Thyroid gland (tissue), 4 donors: ENCODE results near the gene QSOX2. TPM values are rescaled to one million over a fixed set of nuclear protein-coding genes. Genes with fewer than 3 reads are reported as not detected.

Experiments used
- DNase-seq, 2 donors: peaks; one replicate each; pipeline ENCODE4 v3.0.0-alpha.2; 2019
- H3K27ac ChIP-seq, 3 donors: fragments of 200-600 bp; sonication (generic); 1 replicate in 2 of 3; 2 replicates in 1 of 3; pipeline ENCODE4 v1.5.1; 2016 to 2019; ENCODE audit warnings: mild to moderate bottlenecking in 1 of 3, moderate library complexity in 1 of 3
- H3K27me3 ChIP-seq: fragments of 200-600 bp; sonication (generic); one replicate; pipeline ENCODE4 v1.5.1; 2019
- H3K36me3 ChIP-seq, 2 donors: fragments of 200-600 bp; sonication (generic); one replicate each; pipeline ENCODE4 v1.5.1; 2016 to 2019
- H3K4me1 ChIP-seq, 2 donors: fragments of 200-600 bp; sonication (generic); one replicate each; pipeline ENCODE4 v1.5.1; 2017 to 2019
- H3K4me3 ChIP-seq, 3 donors: fragments of 200-600 bp; sonication (generic); replicated peaks in 1 of 3; 1 replicate in 2 of 3; 2 replicates in 1 of 3; pipeline ENCODE4 v1.5.1; 2016; ENCODE audit warnings: mild to moderate bottlenecking in 1 of 3
- H3K9me3 ChIP-seq: fragments of 200-600 bp; sonication (generic); one replicate; pipeline ENCODE4 v1.5.1; 2017
- POLR2A ChIP-seq, 2 donors: fragments of 450-650 bp; IDR thresholded peaks; one replicate each; pipeline ENCODE4 v1.6.1; 2017; ENCODE audit warnings: antibody characterized with exemption in 2 of 2, mild to moderate bottlenecking in 2 of 2, moderate library complexity in 1 of 2
- WGBS, 2 donors: methylation state at CpG; one replicate each; pipeline ENCODE4 v1.1.5; 2017; 5-methylcytosine and 5-hydroxymethylcytosine counted together
- intact Hi-C: fragments of 100-400 bp; cut with DNase I; formaldehyde crosslinking; loops from one replicate; pipeline ENCODE4 v1.15.1; 2023
- total RNA-seq, 4 donors: library from RNA; depleted of rRNA; stranded (reverse); fragments of >200 nt; gene quantifications; one replicate each; pipeline ENCODE4 v1.2.3, GENCODE V29; 2016
- TF ChIP-seq, protein P1 (sequence below), 6 experiments: fragments of 200-600 bp in 3 of 6; fragments of 450-650 bp in 3 of 6; sonication (generic) in 3 of 6; IDR thresholded peaks; one replicate each; pipeline ENCODE4 v1.5.1; 2016 to 2019; ENCODE audit warnings: antibody characterized with exemption in 6 of 6, mild to moderate bottlenecking in 2 of 6, inconsistent platforms in 1 of 6, moderate library complexity in 1 of 6

QSOX2 gene
- total RNA-seq, 4 donors from 2014 or later: 8.9 to 19.1 (median 11.2) TPM

DNA sequence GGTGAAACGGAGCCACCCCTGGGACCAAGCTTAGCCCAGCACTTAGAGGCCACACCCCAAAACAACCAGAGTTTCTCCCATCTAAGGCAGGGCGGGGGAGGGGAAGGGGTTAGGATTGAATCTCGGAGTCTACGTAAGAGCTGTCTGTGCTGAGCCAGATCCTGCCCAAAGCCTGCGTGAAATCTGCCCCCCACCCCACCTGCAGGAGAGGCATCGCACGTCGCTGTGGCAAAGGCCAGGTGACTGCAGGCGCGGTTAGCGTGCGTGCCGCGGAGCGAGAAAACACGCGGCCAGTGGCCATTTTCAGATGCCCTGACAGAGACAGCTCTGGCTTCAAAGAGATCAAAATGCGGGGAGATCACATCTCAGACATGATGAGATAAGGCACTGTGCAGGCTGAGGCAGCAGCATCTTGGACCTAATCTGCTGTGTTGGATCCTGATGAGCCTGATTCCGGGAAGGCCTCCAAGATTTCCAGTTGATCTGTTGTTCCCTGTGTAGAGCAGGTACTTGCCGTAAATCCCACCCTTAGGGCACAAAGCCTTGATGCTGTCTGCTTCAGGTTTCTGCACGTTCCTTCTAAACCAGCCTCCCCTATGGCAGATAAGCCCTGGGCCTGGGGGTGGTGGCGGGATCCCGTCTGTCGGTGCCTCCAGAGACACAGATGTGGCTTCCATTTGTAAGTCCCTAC, 2.5 kb upstream of the QSOX2 start:
- peaks cover 20 to 21% of the 10 kb centered on the region in 2 donors for H3K4me1 ChIP-seq
- H3K27me3 ChIP-seq: no peaks in the 10 kb centered on the region
- H3K27ac ChIP-seq: no peak overlapping the region
- H3K36me3 ChIP-seq: no peaks in the 10 kb centered on the region
- H3K9me3 ChIP-seq: no peaks in the 10 kb centered on the region
- intact Hi-C loops: loop anchor here (10.0 kb wide), 1 partner anchor 283 kb away; the partner anchor contains the start of gene UBAC1
- DNase-seq: no peak
- no peak for TF ChIP-seq POLR2A (IDR thresholded peaks at IDR 0.05)
- TF ChIP-seq, protein P1, sequence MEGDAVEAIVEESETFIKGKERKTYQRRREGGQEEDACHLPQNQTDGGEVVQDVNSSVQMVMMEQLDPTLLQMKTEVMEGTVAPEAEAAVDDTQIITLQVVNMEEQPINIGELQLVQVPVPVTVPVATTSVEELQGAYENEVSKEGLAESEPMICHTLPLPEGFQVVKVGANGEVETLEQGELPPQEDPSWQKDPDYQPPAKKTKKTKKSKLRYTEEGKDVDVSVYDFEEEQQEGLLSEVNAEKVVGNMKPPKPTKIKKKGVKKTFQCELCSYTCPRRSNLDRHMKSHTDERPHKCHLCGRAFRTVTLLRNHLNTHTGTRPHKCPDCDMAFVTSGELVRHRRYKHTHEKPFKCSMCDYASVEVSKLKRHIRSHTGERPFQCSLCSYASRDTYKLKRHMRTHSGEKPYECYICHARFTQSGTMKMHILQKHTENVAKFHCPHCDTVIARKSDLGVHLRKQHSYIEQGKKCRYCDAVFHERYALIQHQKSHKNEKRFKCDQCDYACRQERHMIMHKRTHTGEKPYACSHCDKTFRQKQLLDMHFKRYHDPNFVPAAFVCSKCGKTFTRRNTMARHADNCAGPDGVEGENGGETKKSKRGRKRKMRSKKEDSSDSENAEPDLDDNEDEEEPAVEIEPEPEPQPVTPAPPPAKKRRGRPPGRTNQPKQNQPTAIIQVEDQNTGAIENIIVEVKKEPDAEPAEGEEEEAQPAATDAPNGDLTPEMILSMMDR (IDR thresholded peaks at IDR 0.05): no peak
- WGBS, 2 donors: 74 to 76% methylated on average over 23 of the region's 24 CpGs
- H3K4me3 ChIP-seq: no peak overlapping the region

DNA sequence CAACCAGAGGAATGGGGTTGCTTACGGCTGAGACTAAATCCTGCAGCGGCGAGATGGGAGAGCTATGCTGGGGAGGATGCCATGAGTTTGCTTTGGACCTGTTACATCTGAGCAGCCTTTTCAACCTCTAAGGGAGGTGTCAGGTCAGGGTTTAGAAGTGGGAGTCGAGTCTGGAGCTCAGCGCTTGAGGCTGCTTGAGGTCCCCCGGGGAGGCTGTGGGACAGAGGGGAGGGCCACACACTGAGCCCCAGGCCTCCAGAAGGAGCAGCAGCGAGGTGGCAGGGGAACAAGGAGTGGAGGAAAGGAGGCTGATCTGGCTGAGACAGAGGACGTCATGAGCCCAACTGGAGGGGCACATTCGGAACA, 1.9 kb upstream of the QSOX2 start:
- no peak overlapping the region for H3K4me3 ChIP-seq
- no peaks in the 10 kb centered on the region for H3K36me3 ChIP-seq
- peaks cover 20 to 27% of the 10 kb centered on the region in 2 donors for H3K4me1 ChIP-seq
- no peak overlapping the region for H3K27ac ChIP-seq
- no peaks in the 10 kb centered on the region for H3K27me3 ChIP-seq
- no peak for DNase-seq
- no peak for TF ChIP-seq POLR2A (IDR thresholded peaks at IDR 0.05)
- TF ChIP-seq, protein P1 (IDR thresholded peaks at IDR 0.05): no peak
- intact Hi-C loops: loop anchor here (10.0 kb wide), 1 partner anchor 283 kb away; the partner anchor contains the start of gene UBAC1
- H3K9me3 ChIP-seq: no peaks in the 10 kb centered on the region
- WGBS, 2 donors: 54 to 59% methylated on average over 7 to 8 of the region's 9 CpGs

DNA sequence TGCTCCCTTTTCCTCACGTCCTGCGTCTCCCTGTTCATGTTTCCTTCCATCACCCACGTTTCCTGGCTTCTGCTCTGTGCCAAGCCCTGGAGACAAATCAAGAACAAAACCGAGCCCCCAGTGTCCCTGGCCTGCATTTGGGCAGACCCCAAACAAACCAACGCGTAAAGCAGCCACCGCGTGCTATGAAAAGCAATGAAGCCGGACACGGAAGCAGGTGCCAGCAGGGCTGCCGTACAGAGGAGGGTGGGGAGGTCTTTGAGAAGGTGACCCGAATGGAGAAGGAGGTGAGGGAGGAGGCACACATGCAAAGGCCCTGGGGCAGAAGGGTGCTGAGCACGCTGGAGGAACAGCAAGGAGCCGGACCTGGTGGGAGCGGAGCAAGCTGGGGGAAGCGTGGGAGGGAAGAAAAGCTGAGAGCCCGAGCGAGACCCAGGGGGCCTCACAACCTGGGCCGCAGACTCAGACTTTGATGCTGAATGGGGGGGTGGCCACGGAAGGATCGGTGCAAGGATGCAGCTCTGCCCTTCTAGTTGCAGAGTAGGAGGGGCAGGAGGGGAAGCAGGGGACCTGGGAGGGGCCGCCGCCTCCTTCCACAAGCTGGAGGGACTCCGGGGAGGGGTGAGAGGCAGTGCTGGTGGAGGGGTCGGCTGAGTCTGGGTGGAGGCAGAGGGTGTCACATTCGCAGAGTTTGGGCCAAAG, 1.4 kb upstream of the QSOX2 start:
- Histone ChIP-seq H3K27me3 (no peaks in the 10 kb centered on the region), H3K4me3 (no peak overlapping the region), H3K9me3 (no peaks in the 10 kb centered on the region), H3K4me1 (peaks cover 20 to 32% of the 10 kb centered on the region in 2 donors), H3K36me3 (no peaks in the 10 kb centered on the region), H3K27ac (no peak overlapping the region)
- intact Hi-C loops: loop anchor here (10.0 kb wide), 1 partner anchor 282 kb away; the partner anchor contains the start of gene UBAC1
- 71 to 76% methylated on average over 26 of the region's 26 CpGs for WGBS, 2 donors
- TF ChIP-seq, protein P1 (IDR thresholded peaks at IDR 0.05): no peak
- TF ChIP-seq POLR2A (IDR thresholded peaks at IDR 0.05): no peak
- DNase-seq: no peak

DNA sequence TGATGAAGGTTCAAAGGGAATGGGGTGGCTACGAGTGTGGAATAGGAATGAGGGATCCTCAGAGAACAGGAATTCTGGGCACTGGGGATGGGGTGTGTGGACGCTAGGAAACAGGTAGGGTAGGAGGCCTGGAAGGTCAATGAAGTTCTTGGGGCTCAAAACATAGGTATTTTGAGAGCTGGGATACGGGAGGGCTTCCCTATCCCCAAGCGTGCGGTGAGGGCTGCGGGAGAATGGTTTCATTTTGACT, 718 bp downstream of the QSOX2 start:
- no peaks in the 10 kb centered on the region for H3K27me3 ChIP-seq
- DNase-seq: no peak
- no peak overlapping the region for H3K27ac ChIP-seq
- no peaks in the 10 kb centered on the region for H3K36me3 ChIP-seq
- TF ChIP-seq, protein P1 (IDR thresholded peaks at IDR 0.05): no peak
- TF ChIP-seq POLR2A (IDR thresholded peaks at IDR 0.05): no peak
- peak overlapping the region; percentile 9 to 66 (median 49) for H3K4me3 ChIP-seq
- intact Hi-C loops: loop anchor here (10.0 kb wide), 1 partner anchor 280 kb away; the partner anchor contains the start of gene UBAC1
- peaks cover 28 to 50% of the 10 kb centered on the region in 2 donors for H3K4me1 ChIP-seq
- no peaks in the 10 kb centered on the region for H3K9me3 ChIP-seq
- 5 to 6% methylated on average over 6 of the region's 6 CpGs for WGBS, 2 donors
